Neural cell (in vitro differentiated cells): ENCODE data around the gene BCKDHB. TPM values are rescaled to one million over a fixed set of nuclear protein-coding genes. Genes with fewer than 3 reads are reported as not detected.

Source experiments
- H2AFZ ChIP-seq: fragments of 200-600, 300-800 bp; sonication (generic), shearing (Covaris generic); 2 replicates; pipeline ENCODE4 v1.6.0; 2014; ENCODE audit warnings: low read depth, mild to moderate bottlenecking, antibody characterized with exemption, low read length, moderate library complexity
- H3F3A ChIP-seq: fragments of 200-600 bp; shearing (Covaris generic); 2 replicates; pipeline ENCODE4 v1.6.1; 2016; ENCODE audit warnings: mild to moderate bottlenecking, moderate library complexity, mixed read lengths, antibody characterized with exemption, low read length; ENCODE audit not compliant: insufficient read depth, poor library complexity, severe bottlenecking
- H3K27ac ChIP-seq: fragments of 200-600, 300-800 bp; sonication (generic), shearing (Covaris generic); 2 replicates; pipeline ENCODE4 v1.5.1; 2014; ENCODE audit warnings: mild to moderate bottlenecking, low read length, moderate library complexity
- H3K27me3 ChIP-seq: fragments of 300-800, 200-600 bp; sonication (generic), shearing (Covaris generic); 2 replicates; pipeline ENCODE4 v1.6.0; 2014; ENCODE audit warnings: mild to moderate bottlenecking, low read depth, low read length, moderate library complexity; ENCODE audit not compliant: insufficient read depth
- H3K36me3 ChIP-seq: fragments of 300-800, 200-600 bp; sonication (generic), shearing (Covaris generic); 2 replicates; pipeline ENCODE4 v1.5.1; 2014; ENCODE audit warnings: mild to moderate bottlenecking, antibody characterized with exemption, low read length, moderate library complexity; ENCODE audit not compliant: insufficient read depth
- H3K4me2 ChIP-seq: fragments of 300-800, 200-600 bp; sonication (generic), shearing (Covaris generic); 2 replicates; pipeline ENCODE4 v1.6.0; 2014; ENCODE audit warnings: mild to moderate bottlenecking, low read length
- H3K4me3 ChIP-seq: fragments of 300-800, 200-600 bp; sonication (generic), shearing (Covaris generic); 2 replicates; pipeline ENCODE4 v1.5.1; 2014; ENCODE audit warnings: mild to moderate bottlenecking, low read length, moderate library complexity
- H3K79me2 ChIP-seq: fragments of 200-600 bp; shearing (Covaris generic); replicated peaks from 2 replicates; pipeline ENCODE4 v1.6.0; 2014; ENCODE audit warnings: mild to moderate bottlenecking, low read length, moderate library complexity; ENCODE audit not compliant: insufficient read depth
- H3K9ac ChIP-seq: fragments of 300-800, 200-600 bp; sonication (generic), shearing (Covaris generic); 2 replicates; pipeline ENCODE4 v1.6.1; 2016; ENCODE audit warnings: mild to moderate bottlenecking, low read length, mixed read lengths
- H3K9me2 ChIP-seq: fragments of 200-600 bp; shearing (Covaris generic); 2 replicates; pipeline ENCODE4 v1.6.1; 2016; ENCODE audit warnings: mild to moderate bottlenecking, low read length, mixed read lengths; ENCODE audit not compliant: insufficient read depth
- H3K9me3 ChIP-seq: fragments of 200-600, 300-800 bp; sonication (generic), shearing (Covaris generic); 2 replicates; pipeline ENCODE4 v1.6.1; 2016; ENCODE audit warnings: mild to moderate bottlenecking, mixed run types, low read length, moderate library complexity, mixed read lengths
- H4K20me1 ChIP-seq: fragments of 200-600 bp; shearing (Covaris generic); 2 replicates; pipeline ENCODE4 v1.6.1; 2016; ENCODE audit warnings: mild to moderate bottlenecking, mixed run types; ENCODE audit not compliant: insufficient read depth
- CTCF ChIP-seq: fragments of 450-650 bp; IDR thresholded peaks from 2 replicates; pipeline ENCODE4 v1.5.1; 2014; ENCODE audit warnings: antibody characterized with exemption, mild to moderate bottlenecking, moderate library complexity; ENCODE audit not compliant: poor library complexity, severe bottlenecking
- EP300 ChIP-seq: fragments of 450-650 bp; conservative IDR thresholded peaks from 2 replicates; pipeline ENCODE4 v1.6.1; 2014; ENCODE audit warnings: antibody characterized with exemption, mild to moderate bottlenecking, moderate library complexity; ENCODE audit not compliant: poor library complexity, severe bottlenecking
- EZH2 ChIP-seq: fragments of 200-600, 300-800 bp; shearing (Covaris generic), sonication (generic); IDR thresholded peaks from 2 replicates; pipeline ENCODE4 v1.6.1; 2014; ENCODE audit warnings: antibody characterized with exemption, low read length, borderline replicate concordance, mild to moderate bottlenecking; ENCODE audit not compliant: insufficient read depth, poor library complexity, severe bottlenecking
- MXI1 ChIP-seq: fragments of 450-650 bp; conservative IDR thresholded peaks from 2 replicates; pipeline ENCODE4 v1.6.1; 2014; ENCODE audit warnings: antibody characterized with exemption, mild to moderate bottlenecking; ENCODE audit not compliant: poor library complexity, severe bottlenecking
- POLR2AphosphoS5 ChIP-seq: IDR thresholded peaks from 2 replicates; pipeline ENCODE4 v1.6.1; 2012
- RAD21 ChIP-seq: fragments of 450-650 bp; conservative IDR thresholded peaks from 2 replicates; pipeline ENCODE4 v1.6.1; 2014; ENCODE audit warnings: antibody characterized with exemption, mild to moderate bottlenecking, moderate library complexity
- REST ChIP-seq: IDR thresholded peaks from 2 replicates; pipeline ENCODE4 v1.6.1; 2012; ENCODE audit warnings: borderline replicate concordance
- SMC3 ChIP-seq: fragments of 450-650 bp; conservative IDR thresholded peaks from 2 replicates; pipeline ENCODE4 v1.6.1; 2014; ENCODE audit warnings: antibody characterized with exemption, mild to moderate bottlenecking, moderate library complexity; ENCODE audit not compliant: poor library complexity
- TAF1 ChIP-seq: IDR thresholded peaks from 2 replicates; pipeline ENCODE4 v1.6.1; 2012; ENCODE audit warnings: low read depth
- polyA plus RNA-seq: library from polyadenylated mRNA; depleted of rRNA; stranded (reverse); fragments of >200 nt; gene quantifications from 2 replicates; pipeline ENCODE4 v1.2.3, GENCODE V29; 2014

BCKDHB gene
- polyA plus RNA-seq, 1 donor from 2014 or later: 16.1 TPM

- Histone ChIP-seq H2AFZ (no peak overlapping the region), H3K27ac (no peak overlapping the region), H3K27me3 (no peaks in the 10 kb centered on the region), H3K4me2 (no peak overlapping the region), H3F3A (no peaks in the 10 kb centered on the region), H4K20me1 (no peaks in the 10 kb centered on the region), H3K9me2 (no peaks in the 10 kb centered on the region), H3K9me3 (no peaks in the 10 kb centered on the region), H3K9ac (no peak overlapping the region), H3K36me3 (no peaks in the 10 kb centered on the region), H3K79me2 (no peaks in the 10 kb centered on the region), H3K4me3 (no peak overlapping the region)
- TF ChIP-seq POLR2AphosphoS5 (no peak), SMC3 (no peak), RAD21 (no peak), TAF1 (no peak), CTCF (no peak), EZH2 (no peak), EP300 (no peak), REST (no peak), MXI1 (no peak)
Observed at GRCh38 chr6:80098392-80098791, 8.1 kb upstream of the BCKDHB start.

GRCh38 chr6:80104520-80104919, 2.0 kb upstream of the BCKDHB start:
- Histone ChIP-seq H3K27me3 (no peaks in the 10 kb centered on the region), H4K20me1 (no peaks in the 10 kb centered on the region), H3K9me2 (no peaks in the 10 kb centered on the region), H3K27ac (no peak overlapping the region), H3F3A (no peaks in the 10 kb centered on the region), H3K36me3 (no peaks in the 10 kb centered on the region), H3K79me2 (no peaks in the 10 kb centered on the region), H3K9ac (no peak overlapping the region), H3K4me2 (no peak overlapping the region), H3K4me3 (no peak overlapping the region), H3K9me3 (no peaks in the 10 kb centered on the region), H2AFZ (no peak overlapping the region)
- TF ChIP-seq POLR2AphosphoS5 (no peak), RAD21 (no peak), TAF1 (no peak), MXI1 (no peak), CTCF (no peak), EP300 (no peak), EZH2 (no peak), SMC3 (no peak), REST (no peak)
